ENCODE measurements around the gene SEMA4D.

DNA sequence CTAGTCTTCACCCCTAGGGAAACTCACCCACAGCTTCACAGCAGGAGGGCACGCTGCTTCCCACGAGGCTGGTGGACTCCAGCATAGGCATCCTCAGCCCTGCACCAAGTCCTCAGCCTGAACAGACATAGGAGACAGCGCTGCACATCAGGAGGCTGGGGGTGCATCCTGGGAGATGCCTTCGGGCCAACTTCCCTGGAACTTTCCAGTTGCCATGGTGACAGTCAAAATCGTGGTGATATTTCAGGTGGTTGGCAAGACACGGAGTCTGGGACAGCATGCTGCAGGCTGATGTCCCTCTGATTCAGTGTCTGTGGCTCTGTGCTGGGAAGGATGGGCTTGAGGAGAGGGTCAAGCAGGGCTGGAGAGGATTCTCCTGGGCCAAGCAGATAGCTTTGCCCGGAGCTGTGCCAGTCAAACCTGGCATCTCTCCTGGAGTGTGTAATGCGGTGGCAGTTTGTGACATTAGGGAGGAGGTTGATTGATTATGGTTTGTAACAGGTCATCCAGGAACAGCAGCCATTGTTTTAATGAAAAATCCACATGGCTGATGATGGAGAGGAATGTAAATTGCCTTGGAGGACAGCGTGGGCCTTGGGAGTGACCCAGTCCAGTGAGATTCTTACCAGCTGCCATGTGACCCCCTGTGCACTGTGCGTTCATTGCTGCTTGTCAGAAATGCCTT lies 35.6 kb upstream of the SEMA4D start:
- TF ChIP-seq ZNF274 (IDR thresholded peaks at IDR 0.05; ENCODE audit: low read depth, low read length) = no peak
- TF ChIP-seq SUZ12 (IDR thresholded peaks at IDR 0.05; ENCODE audit: extremely low read depth, insufficient read depth, insufficient read length) = no peak

Measured in NT2/D1 (cell line).